Hippocampal formation (tissue), 2 donors: ENCODE data around the gene EPB41L2.
"Not testable (repeated sequence)": the region's sequence is repeated elsewhere in the genome, so short reads cannot be mapped to it uniquely, and the experiment has no call there.

Experiments
- DNase-seq, 2 donors: peaks; one replicate each; lab custom pipeline; 2025; lab: John Stamatoyannopoulos, UW

EPB41L2 gene

GRCh38 chr6:131003488-131004386, 59.3 kb downstream of the EPB41L2 start:
- DNase-seq = no peak

GRCh38 chr6:131002661-131002980, 60.4 kb downstream of the EPB41L2 start:
- DNase-seq = no peak

DNA sequence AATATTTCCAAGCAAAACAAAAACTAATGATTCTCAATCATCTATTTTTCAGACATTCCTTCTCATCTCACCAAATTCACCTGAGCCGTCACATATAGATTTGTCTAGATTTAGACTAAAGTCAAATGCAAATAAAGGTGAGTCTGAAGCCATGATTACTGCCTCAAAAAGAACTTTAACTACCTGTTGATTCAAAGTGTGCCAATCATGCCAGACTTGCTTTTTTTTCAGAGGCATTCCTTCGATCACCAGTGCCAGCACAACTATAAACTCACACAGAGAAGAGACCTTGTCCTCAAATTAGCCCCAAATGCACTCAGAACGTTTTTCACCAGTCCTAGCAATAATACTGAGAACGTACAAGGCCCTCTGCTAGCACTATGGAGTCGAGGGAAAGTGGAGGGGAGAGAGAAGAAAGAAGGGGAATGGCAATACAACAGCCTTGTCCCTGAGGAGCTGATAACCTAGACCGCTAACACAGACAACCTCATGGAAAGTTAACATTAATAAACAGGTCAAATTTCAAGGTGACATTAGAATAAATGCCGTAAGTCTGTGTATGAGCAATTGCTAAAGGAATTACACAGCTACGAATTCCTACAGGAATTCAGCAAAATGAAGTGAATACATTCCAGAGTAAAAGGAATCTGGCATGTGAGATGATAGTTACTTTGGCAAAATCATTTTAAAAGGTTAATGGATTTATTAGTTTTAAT, 60.9 kb downstream of the EPB41L2 start:
- no peak for DNase-seq

GRCh38 chr6:131001111-131001736, 61.8 kb downstream of the EPB41L2 start:
- no peak for DNase-seq

DNA sequence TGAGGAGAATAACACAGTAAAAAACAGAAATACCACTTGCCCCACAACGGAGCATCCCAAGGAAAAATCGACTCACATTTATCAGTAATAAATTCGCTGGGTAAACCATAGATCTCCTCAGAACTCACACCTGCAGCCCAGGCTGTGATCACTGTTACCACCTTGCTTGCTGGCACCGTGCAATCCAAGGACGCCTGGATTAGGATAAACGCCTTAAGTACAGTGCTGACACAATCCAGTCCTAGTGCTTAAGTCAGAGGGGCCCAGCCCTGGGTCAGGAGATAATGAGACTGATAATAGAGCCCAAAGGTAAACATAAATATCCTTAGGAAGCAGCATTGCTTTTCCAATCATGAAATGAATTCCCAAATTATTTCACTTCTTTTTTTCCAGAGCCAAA, 62.5 kb downstream of the EPB41L2 start:
- no peak for DNase-seq

DNA sequence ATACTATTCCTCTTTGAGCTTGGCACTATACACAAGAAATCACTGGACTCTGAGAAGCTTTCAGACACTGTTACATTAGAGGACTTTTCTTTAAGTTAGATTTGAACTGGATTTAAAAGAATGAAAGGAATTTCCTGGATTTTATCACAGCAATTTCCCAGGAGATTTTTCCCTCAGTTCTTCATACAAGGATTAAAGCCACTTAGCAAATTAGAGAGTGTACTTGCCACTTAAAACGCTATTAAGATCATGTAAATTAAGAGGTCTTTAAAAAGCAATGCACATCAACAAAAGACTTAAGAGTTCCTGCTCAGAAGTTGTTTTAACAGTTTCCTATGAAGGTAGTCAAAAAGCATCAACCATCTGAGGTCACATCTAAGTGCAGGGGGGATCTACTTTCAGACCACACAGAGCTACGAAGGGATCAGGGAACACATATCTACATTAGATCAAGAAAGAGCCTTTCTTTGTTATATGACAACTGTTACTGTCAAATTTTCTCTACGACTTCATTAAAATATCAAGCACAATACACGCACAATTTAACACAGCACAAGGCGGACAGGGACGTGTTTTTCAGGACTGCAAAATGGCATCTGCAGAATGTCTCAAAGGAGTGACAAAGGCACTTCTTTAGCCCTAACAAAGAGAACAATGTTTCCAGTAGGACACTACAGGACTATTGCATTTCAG, 65.8 kb downstream of the EPB41L2 start:
- no peak for DNase-seq

- no peak for DNase-seq
These were observed 66.4 kb downstream of the EPB41L2 start for GRCh38 chr6:130996635-130997034.

GRCh38 chr6:130995783-130996447, 67.1 kb downstream of the EPB41L2 start:
- DNase-seq = no peak

GRCh38 chr6:130994319-130995097, 68.5 kb downstream of the EPB41L2 start:
- no peak for DNase-seq

DNA sequence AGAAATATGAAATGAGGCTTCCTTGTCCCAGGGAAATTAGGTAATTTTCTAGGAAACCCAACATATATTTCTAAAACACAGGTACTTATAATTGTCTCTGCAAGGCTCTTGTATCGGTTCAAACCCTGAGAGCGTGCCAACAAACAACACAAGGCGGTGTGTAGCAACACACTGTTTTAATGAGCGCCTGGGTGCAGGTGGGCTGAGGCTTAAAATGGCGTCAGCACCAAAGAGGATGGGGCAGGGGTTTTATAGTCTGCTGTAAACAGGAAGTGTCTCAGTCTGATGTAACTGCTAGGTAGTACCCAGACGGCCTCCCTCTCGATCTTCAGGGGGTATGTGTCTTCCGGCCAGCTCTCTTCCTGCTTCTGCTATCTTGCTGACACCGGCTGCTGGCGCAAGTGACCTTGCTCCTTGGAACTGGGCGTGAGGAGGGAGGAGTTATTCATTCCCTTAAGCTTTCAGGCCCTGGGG, 69.7 kb downstream of the EPB41L2 start:
- no peak for DNase-seq

- DNase-seq = no peak
These were observed 71.5 kb downstream of the EPB41L2 start for GRCh38 chr6:130991422-130992137.

DNA sequence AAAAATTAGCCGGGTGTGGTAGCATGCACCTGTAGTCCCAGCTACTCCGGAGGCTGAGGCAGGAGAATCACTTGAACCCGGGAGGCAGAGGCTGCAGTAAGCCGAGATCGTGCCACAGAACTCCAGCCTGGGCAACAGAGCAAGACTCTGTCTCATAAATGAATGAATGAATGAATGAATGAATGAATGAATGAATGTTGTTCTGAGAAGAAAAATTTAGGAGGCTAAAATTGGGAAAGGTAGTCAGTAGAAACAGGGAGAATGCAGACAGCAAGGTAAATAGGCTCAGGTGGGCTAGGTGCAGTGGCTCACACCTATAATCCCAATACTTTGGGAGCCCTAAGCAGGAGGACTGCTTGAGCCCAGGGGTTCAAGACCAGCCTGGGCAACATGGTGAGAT, 75.5 kb downstream of the EPB41L2 start:
- not testable (repeated sequence) for DNase-seq

- no peak for DNase-seq
These were observed 77.9 kb downstream of the EPB41L2 start for GRCh38 chr6:130985115-130985514.

DNA sequence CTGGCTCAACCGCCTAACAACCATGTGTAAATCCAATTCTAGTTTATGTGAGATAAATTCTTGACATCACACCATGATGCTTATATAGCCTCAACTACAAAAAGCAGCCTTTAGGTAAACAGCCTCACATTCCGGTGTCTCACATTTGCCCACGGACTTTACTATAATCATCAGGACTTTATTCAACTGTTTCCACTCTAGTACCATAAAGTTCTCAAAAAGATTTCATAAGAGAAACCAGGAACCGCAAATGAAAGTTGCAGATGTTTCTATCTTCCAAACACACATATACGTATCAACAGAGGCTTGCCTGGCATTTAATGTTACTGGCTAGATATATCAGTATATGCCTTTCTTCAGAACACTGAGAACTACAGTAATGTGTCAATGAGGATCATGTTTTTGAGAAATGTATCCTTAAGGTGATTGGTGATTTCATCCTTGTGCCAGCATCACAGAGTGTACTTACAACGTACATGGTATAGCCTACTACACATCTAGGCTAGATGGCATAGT, 80.0 kb downstream of the EPB41L2 start:
- DNase-seq = no peak

DNA sequence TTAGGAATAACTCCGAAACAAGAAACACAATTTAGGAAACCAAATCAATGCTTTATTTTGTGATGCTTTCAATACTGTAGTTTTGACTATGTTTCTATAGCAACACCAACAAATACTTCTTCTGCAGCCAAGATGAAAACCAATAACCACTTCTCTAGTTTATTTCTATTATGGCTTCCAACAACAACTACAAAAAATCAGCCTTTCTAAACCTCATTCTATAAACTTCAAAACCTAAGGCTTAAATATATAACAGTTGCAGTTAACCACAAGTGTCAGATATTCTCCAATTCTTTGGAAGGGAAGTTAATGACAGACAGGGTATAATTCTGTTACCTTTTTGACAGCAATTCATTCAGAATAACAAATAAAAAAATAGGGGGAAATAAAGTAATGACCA, 80.9 kb downstream of the EPB41L2 start:
- DNase-seq = no peak

DNA sequence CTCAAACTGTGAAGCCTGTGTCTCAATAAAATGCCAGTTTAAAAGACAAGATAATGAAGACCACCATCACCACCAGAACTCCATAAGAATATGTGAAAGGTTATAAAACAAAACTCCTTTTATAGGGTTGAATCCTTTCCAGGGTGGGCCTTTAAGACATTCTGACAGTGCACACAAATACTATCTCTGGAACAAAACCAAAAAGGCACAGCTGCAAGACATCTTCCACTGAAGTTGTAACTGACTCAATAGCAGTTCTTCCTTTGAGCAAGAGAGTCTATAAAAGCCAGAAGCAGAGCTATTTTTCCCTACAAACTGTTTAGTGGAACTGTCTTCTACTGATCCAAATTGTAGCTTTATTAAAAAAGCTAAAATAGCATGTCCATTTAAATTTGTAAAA, 81.6 kb downstream of the EPB41L2 start:
- DNase-seq = no peak

GRCh38 chr6:130980310-130981032, 82.6 kb downstream of the EPB41L2 start:
- peak in 1 of 2 donors; percentile 35 for DNase-seq

- DNase-seq = no peak
These were observed 84.2 kb downstream of the EPB41L2 start for GRCh38 chr6:130978660-130979396.
